ENCODE results near the gene GEMIN7. TPM values are rescaled to one million over a fixed set of nuclear protein-coding genes. Genes with fewer than 3 reads are reported as not detected.
A peak's percentile ranks its signal among the peaks of the same experiment; 100 is the strongest.
"Not testable (repeated sequence)": the region's sequence is repeated elsewhere in the genome, so short reads cannot be mapped to it uniquely, and the experiment has no call there.

Gene GEMIN7
- total RNA-seq, 1 donor from 2014 or later: 39.4 TPM

- H3K36me3 Mint-ChIP-seq (ENCODE audit: insufficient read depth): no peaks in the 10 kb centered on the region
- no peak overlapping the region for H3K4me3 Mint-ChIP-seq (ENCODE audit: low read depth)
- H3K27me3 Mint-ChIP-seq: no peaks in the 10 kb centered on the region
- TF ChIP-seq, protein P1, sequence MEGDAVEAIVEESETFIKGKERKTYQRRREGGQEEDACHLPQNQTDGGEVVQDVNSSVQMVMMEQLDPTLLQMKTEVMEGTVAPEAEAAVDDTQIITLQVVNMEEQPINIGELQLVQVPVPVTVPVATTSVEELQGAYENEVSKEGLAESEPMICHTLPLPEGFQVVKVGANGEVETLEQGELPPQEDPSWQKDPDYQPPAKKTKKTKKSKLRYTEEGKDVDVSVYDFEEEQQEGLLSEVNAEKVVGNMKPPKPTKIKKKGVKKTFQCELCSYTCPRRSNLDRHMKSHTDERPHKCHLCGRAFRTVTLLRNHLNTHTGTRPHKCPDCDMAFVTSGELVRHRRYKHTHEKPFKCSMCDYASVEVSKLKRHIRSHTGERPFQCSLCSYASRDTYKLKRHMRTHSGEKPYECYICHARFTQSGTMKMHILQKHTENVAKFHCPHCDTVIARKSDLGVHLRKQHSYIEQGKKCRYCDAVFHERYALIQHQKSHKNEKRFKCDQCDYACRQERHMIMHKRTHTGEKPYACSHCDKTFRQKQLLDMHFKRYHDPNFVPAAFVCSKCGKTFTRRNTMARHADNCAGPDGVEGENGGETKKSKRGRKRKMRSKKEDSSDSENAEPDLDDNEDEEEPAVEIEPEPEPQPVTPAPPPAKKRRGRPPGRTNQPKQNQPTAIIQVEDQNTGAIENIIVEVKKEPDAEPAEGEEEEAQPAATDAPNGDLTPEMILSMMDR (IDR thresholded peaks at IDR 0.05; ENCODE audit: unreplicated experiment): no peak
- H3K27ac Mint-ChIP-seq: no peak overlapping the region
- DNase-seq (ENCODE audit: low spot score, unreplicated experiment): no peak
- H3K9me3 Mint-ChIP-seq (ENCODE audit: low read depth): no peaks in the 10 kb centered on the region
- H3K4me1 Mint-ChIP-seq (ENCODE audit: low read depth): peaks cover 33% of the 10 kb centered on the region
Observed at GRCh38 chr19:45115809-45116615, 37.0 kb downstream of the GEMIN7 start.

GRCh38 chr19:45117167-45117594 is 38.1 kb downstream of the GEMIN7 start:
- peaks cover 26% of the 10 kb centered on the region for H3K4me1 Mint-ChIP-seq (ENCODE audit: low read depth)
- DNase-seq (ENCODE audit: low spot score, unreplicated experiment): no peak
- TF ChIP-seq, protein P1 (IDR thresholded peaks at IDR 0.05; ENCODE audit: unreplicated experiment): no peak
- peak overlapping the region; percentile 39 for H3K27ac Mint-ChIP-seq
- H3K27me3 Mint-ChIP-seq: no peaks in the 10 kb centered on the region
- H3K9me3 Mint-ChIP-seq (ENCODE audit: low read depth): no peaks in the 10 kb centered on the region
- H3K4me3 Mint-ChIP-seq (ENCODE audit: low read depth): no peak overlapping the region
- no peaks in the 10 kb centered on the region for H3K36me3 Mint-ChIP-seq (ENCODE audit: insufficient read depth)

- Mint-ChIP-seq H3K9me3 (ENCODE audit: low read depth) (no peaks in the 10 kb centered on the region), H3K36me3 (ENCODE audit: insufficient read depth) (no peaks in the 10 kb centered on the region), H3K27me3 (no peaks in the 10 kb centered on the region), H3K4me3 (ENCODE audit: low read depth) (no peak overlapping the region), H3K27ac (no peak overlapping the region), H3K4me1 (ENCODE audit: low read depth) (peaks cover 23% of the 10 kb centered on the region)
- TF ChIP-seq, protein P1 (IDR thresholded peaks at IDR 0.05; ENCODE audit: unreplicated experiment): no peak
- no peak for DNase-seq (ENCODE audit: low spot score, unreplicated experiment)
Observed at GRCh38 chr19:45117671-45118070, 38.6 kb downstream of the GEMIN7 start.

DNA sequence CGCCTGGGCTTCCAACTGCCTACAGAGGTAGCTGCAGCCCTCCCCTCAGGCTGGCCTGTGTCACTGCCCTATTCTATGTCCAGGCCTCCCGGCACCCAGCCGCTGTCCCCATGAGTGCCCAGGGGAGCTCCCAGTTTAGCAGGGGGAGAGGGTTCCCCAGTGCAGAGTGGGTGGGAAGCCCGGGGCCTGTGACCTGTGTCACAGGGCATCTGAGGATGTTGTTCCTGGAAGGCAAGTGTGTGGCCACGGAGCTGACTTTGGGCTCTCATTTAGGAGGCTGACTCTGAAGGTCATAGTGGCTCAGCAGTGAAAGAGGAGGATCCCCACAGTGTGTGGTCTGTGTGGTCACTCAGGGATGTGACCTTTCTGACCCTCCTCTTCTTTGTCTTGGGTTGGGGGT is 39.0 kb downstream of the GEMIN7 start:
- no peaks in the 10 kb centered on the region for H3K9me3 Mint-ChIP-seq (ENCODE audit: low read depth)
- TF ChIP-seq, protein P1 (IDR thresholded peaks at IDR 0.05; ENCODE audit: unreplicated experiment): no peak
- no peak overlapping the region for H3K4me3 Mint-ChIP-seq (ENCODE audit: low read depth)
- no peaks in the 10 kb centered on the region for H3K36me3 Mint-ChIP-seq (ENCODE audit: insufficient read depth)
- H3K27ac Mint-ChIP-seq: no peak overlapping the region
- no peaks in the 10 kb centered on the region for H3K27me3 Mint-ChIP-seq
- no peak for DNase-seq (ENCODE audit: low spot score, unreplicated experiment)
- H3K4me1 Mint-ChIP-seq (ENCODE audit: low read depth): peaks cover 19% of the 10 kb centered on the region

- H3K4me1 Mint-ChIP-seq (ENCODE audit: low read depth): peaks cover 14% of the 10 kb centered on the region
- H3K27me3 Mint-ChIP-seq; H3K4me3 Mint-ChIP-seq (ENCODE audit: low read depth); H3K9me3 Mint-ChIP-seq (ENCODE audit: low read depth); DNase-seq (ENCODE audit: low spot score, unreplicated experiment); H3K36me3 Mint-ChIP-seq (ENCODE audit: insufficient read depth): not testable (repeated sequence)
- H3K27ac Mint-ChIP-seq: peak overlapping the region; percentile 77
Observed at GRCh38 chr19:45118591-45119355, 39.7 kb downstream of the GEMIN7 start.
